SU-DHL-6 (cell line): ENCODE data around the gene KSR2.

Experiments
- H2AFZ ChIP-seq: fragments of 200-600 bp; sonication (generic); 2 replicates; pipeline ENCODE4 v1.6.1; 2014; ENCODE audit warnings: low read depth, mild to moderate bottlenecking, moderate library complexity, mixed read lengths, antibody characterized with exemption, low read length; ENCODE audit not compliant: severe bottlenecking
- H3F3A ChIP-seq: fragments of 200-600 bp; shearing (Covaris generic); 2 replicates; pipeline ENCODE4 v1.6.0; 2016; ENCODE audit warnings: antibody characterized with exemption, mild to moderate bottlenecking; ENCODE audit not compliant: insufficient read depth
- H3K27ac ChIP-seq: fragments of 200-600 bp; sonication (generic); 2 replicates; pipeline ENCODE4 v1.5.1; 2016; ENCODE audit warnings: low read depth, mild to moderate bottlenecking, low read length, moderate library complexity, mixed read lengths
- H3K27me3 ChIP-seq: fragments of 200-600 bp; sonication (generic), shearing (Covaris generic); 2 replicates; pipeline ENCODE4 v1.6.0; 2014; ENCODE audit warnings: mild to moderate bottlenecking, low read length
- H3K36me3 ChIP-seq: fragments of 200-600 bp; sonication (generic); 2 replicates; pipeline ENCODE4 v1.6.1; 2014; ENCODE audit warnings: mild to moderate bottlenecking, low read length, mixed read lengths
- H3K4me2 ChIP-seq: fragments of 300-600, 200-600 bp; shearing (Covaris generic), sonication (generic); 2 replicates; pipeline ENCODE4 v1.6.0; 2014; ENCODE audit warnings: low read length, low read depth, mild to moderate bottlenecking; ENCODE audit not compliant: poor library complexity, severe bottlenecking
- H3K4me3 ChIP-seq: fragments of 200-600 bp; sonication (generic); 2 replicates; pipeline ENCODE4 v1.5.1; 2014; ENCODE audit warnings: antibody characterized with exemption, low read length, mild to moderate bottlenecking, mixed read lengths; ENCODE audit not compliant: insufficient read depth, poor library complexity, severe bottlenecking
- H3K79me2 ChIP-seq: fragments of 200-600 bp; sonication (generic); 2 replicates; pipeline ENCODE4 v1.6.1; 2014; ENCODE audit warnings: mild to moderate bottlenecking, low read length, moderate library complexity; ENCODE audit not compliant: insufficient read depth
- H3K9ac ChIP-seq: fragments of 200-600 bp; sonication (generic); 2 replicates; pipeline ENCODE4 v1.7.0; 2014; ENCODE audit warnings: mild to moderate bottlenecking, low read length
- H3K9me2 ChIP-seq: fragments of 200-600 bp; sonication (generic); replicated peaks from 2 replicates; pipeline ENCODE4 v1.6.1; 2014; ENCODE audit warnings: low read length; ENCODE audit not compliant: insufficient read depth
- H3K9me3 ChIP-seq: fragments of 200-600 bp; sonication (generic); 2 replicates; pipeline ENCODE4 v1.6.1; 2014; ENCODE audit warnings: low read length, mixed read lengths; ENCODE audit not compliant: insufficient read depth
- H4K20me1 ChIP-seq: fragments of 200-600 bp; sonication (generic); 2 replicates; pipeline ENCODE4 v1.6.1; 2014; ENCODE audit warnings: low read depth, mild to moderate bottlenecking, antibody characterized with exemption, low read length, moderate library complexity, mixed read lengths
- EZH2phosphoT487 ChIP-seq: fragments of 200-600 bp; sonication (generic), shearing (Covaris generic); conservative IDR thresholded peaks from 2 replicates; pipeline ENCODE4 v1.6.1; 2018; ENCODE audit warnings: mild to moderate bottlenecking, antibody characterized with exemption, low read length, moderate library complexity, mixed read lengths
- TF ChIP-seq, protein P1 (sequence below): fragments of 200-600 bp; sonication (generic); IDR thresholded peaks from one replicate; pipeline ENCODE4 v1.5.1; 2017; ENCODE audit warnings: antibody characterized with exemption, mild to moderate bottlenecking, low read length, moderate library complexity; ENCODE audit not compliant: insufficient read depth, poor library complexity, severe bottlenecking

The KSR2 gene

DNA sequence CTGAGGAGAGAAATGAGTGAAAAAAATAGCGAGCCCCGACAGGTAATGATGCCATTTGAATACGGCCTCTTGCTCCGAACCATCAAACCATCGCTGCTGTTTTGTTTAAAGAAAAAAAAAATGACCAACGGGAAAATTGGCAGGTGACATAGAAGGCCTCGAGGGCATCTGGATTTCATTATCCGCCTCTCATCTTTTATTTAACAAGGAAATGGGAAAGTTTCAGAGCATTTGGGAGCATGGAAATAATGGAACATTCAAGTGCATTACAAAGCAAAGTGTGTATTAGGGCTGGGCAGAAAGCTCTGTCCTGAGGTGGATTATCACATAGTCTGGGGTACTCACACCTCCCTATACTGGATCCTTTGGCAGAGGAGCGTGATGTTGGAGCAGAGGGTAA lies 258.7 kb downstream of the KSR2 start:
- H3K9ac ChIP-seq: no peak overlapping the region
- H3K27me3 ChIP-seq: no peaks in the 10 kb centered on the region
- no peak overlapping the region for H3K27ac ChIP-seq
- H2AFZ ChIP-seq: no peak overlapping the region
- no peaks in the 10 kb centered on the region for H3F3A ChIP-seq
- no peaks in the 10 kb centered on the region for H3K9me2 ChIP-seq
- H4K20me1 ChIP-seq: no peaks in the 10 kb centered on the region
- no peaks in the 10 kb centered on the region for H3K36me3 ChIP-seq
- no peaks in the 10 kb centered on the region for H3K9me3 ChIP-seq
- no peaks in the 10 kb centered on the region for H3K79me2 ChIP-seq
- TF ChIP-seq, protein P1, sequence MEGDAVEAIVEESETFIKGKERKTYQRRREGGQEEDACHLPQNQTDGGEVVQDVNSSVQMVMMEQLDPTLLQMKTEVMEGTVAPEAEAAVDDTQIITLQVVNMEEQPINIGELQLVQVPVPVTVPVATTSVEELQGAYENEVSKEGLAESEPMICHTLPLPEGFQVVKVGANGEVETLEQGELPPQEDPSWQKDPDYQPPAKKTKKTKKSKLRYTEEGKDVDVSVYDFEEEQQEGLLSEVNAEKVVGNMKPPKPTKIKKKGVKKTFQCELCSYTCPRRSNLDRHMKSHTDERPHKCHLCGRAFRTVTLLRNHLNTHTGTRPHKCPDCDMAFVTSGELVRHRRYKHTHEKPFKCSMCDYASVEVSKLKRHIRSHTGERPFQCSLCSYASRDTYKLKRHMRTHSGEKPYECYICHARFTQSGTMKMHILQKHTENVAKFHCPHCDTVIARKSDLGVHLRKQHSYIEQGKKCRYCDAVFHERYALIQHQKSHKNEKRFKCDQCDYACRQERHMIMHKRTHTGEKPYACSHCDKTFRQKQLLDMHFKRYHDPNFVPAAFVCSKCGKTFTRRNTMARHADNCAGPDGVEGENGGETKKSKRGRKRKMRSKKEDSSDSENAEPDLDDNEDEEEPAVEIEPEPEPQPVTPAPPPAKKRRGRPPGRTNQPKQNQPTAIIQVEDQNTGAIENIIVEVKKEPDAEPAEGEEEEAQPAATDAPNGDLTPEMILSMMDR: no peak
- TF ChIP-seq EZH2phosphoT487: no peak
- H3K4me2 ChIP-seq: no peak overlapping the region
- no peak overlapping the region for H3K4me3 ChIP-seq

DNA sequence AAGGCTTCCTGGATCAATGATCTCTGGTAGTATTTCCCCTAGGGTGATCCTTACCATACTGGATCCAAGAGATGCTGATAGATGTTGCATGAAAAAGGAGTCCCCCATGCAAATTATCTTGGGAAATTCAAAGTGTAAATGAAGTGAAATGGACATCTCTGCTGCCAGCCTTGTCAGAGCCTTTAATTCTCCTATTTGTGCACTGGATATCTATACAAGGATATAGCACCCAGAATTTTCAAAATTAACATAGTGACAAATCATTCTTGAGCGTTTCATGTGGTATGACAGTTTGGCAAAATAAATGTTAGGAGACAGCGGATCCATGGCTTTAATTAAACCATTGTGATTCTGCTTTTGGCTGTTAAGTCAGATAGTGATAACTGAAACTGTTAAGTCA lies 260.9 kb downstream of the KSR2 start:
- no peaks in the 10 kb centered on the region for H3K9me2 ChIP-seq
- no peak overlapping the region for H3K4me3 ChIP-seq
- H3K27me3 ChIP-seq: no peaks in the 10 kb centered on the region
- H3K9me3 ChIP-seq: no peaks in the 10 kb centered on the region
- TF ChIP-seq, protein P1: no peak
- TF ChIP-seq EZH2phosphoT487: no peak
- no peak overlapping the region for H3K4me2 ChIP-seq
- no peaks in the 10 kb centered on the region for H4K20me1 ChIP-seq
- no peaks in the 10 kb centered on the region for H3F3A ChIP-seq
- H3K79me2 ChIP-seq: no peaks in the 10 kb centered on the region
- H2AFZ ChIP-seq: no peak overlapping the region
- H3K9ac ChIP-seq: no peak overlapping the region
- H3K36me3 ChIP-seq: no peaks in the 10 kb centered on the region
- H3K27ac ChIP-seq: no peak overlapping the region

DNA sequence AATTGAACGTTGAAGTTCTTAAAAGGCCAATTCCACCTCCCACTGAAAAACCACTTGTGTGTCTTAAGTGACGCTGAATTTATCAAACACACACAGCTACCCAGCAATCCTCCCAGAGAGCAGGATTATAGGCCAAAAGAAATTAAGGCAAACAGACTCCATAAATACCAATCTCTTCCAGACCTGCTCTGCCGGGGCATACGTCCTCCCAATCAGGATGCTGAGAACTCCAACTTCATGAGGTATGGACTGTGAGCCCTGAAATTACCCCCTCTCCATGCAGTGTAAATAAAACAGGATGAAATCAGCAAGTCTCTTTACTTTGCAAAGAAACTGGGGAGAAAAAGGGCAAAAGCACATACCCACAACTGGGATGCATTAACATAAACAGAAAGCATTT lies 265.2 kb downstream of the KSR2 start:
- Histone ChIP-seq H3F3A (no peaks in the 10 kb centered on the region), H3K9me3 (no peaks in the 10 kb centered on the region), H3K79me2 (no peaks in the 10 kb centered on the region), H3K4me2 (no peak overlapping the region), H3K36me3 (no peaks in the 10 kb centered on the region), H2AFZ (no peak overlapping the region), H3K9ac (no peak overlapping the region), H4K20me1 (no peaks in the 10 kb centered on the region), H3K9me2 (no peaks in the 10 kb centered on the region), H3K27me3 (no peaks in the 10 kb centered on the region; the same call in 1 of the 2 replicates), H3K27ac (no peak overlapping the region), H3K4me3 (no peak overlapping the region)
- TF ChIP-seq, protein P1: no peak
- no peak for TF ChIP-seq EZH2phosphoT487
